SK-N-SH (cell line): Measurements from ENCODE around the gene PBX1. TPM values are rescaled to one million over a fixed set of nuclear protein-coding genes. Genes with fewer than 3 reads are reported as not detected.

ENCODE experiments used
- CTCF ChIA-PET: fragments of 300-600, 350-600 bp; formaldehyde crosslinking; extraction: SDS; loops from one replicate; lab custom pipeline; 2021; lab: Yijun Ruan, JAX
- POLR2A ChIA-PET: fragments of 350-600 bp; sonication (Branson Sonifier 250); formaldehyde crosslinking; extraction: SDS; loops from one replicate; lab custom pipeline; 2020; ENCODE audit warnings: antibody characterized with exemption, inconsistent platforms; lab: Yijun Ruan, JAX
- DNase-seq: peaks from one replicate; pipeline ENCODE4 v3.0.0; 2012
- H2AFZ ChIP-seq: fragments of 200-600 bp; sonication (generic); 2 replicates; pipeline ENCODE4 v1.8.1; 2016; ENCODE audit warnings: antibody characterized with exemption, mild to moderate bottlenecking, low read depth
- H3F3A ChIP-seq: fragments of 200-600 bp; sonication (generic); replicated peaks from 2 replicates; pipeline ENCODE3; 2016; ENCODE audit warnings: antibody characterized with exemption, mild to moderate bottlenecking; ENCODE audit not compliant: insufficient read depth
- H3K27ac ChIP-seq, 2 experiments: fragments of 200-500 bp in 1 of 2; fragments of 200-600 bp in 1 of 2; sonication (Bioruptor generic) in 1 of 2; sonication (generic), shearing (Covaris generic) in 1 of 2; 2 replicates each; pipeline versions ENCODE4 v1.5.1 to v1.6.1; 2014 to 2016; ENCODE audit warnings: low read depth in 2 of 2, inconsistent platforms in 1 of 2, low read length in 1 of 2, mild to moderate bottlenecking in 1 of 2, mixed read lengths in 1 of 2
- H3K27me3 ChIP-seq: fragments of 200-600 bp; sonication (generic), shearing (Covaris generic); 2 replicates; pipeline ENCODE4 v1.6.1; 2016; ENCODE audit warnings: mixed run types; ENCODE audit not compliant: insufficient read depth
- H3K36me3 ChIP-seq, 2 experiments: fragments of 200-500 bp in 1 of 2; fragments of 200-600 bp in 1 of 2; sonication (Bioruptor generic) in 1 of 2; sonication (generic) in 1 of 2; replicated peaks in 1 of 2; 2 replicates each; pipeline versions ENCODE3 to v1.5.1; 2014 to 2016; ENCODE audit warnings: low read length in 1 of 2, mild to moderate bottlenecking in 1 of 2; ENCODE audit not compliant: insufficient read depth in 2 of 2, control insufficient read depth in 1 of 2
- H3K4me1 ChIP-seq, 2 experiments: fragments of 200-500 bp in 1 of 2; fragments of 200-600 bp in 1 of 2; sonication (Bioruptor generic) in 1 of 2; sonication (generic), shearing (Covaris generic) in 1 of 2; 2 replicates each; pipeline versions ENCODE4 v1.5.1 to v1.6.1; 2014 to 2016; ENCODE audit warnings: low read depth in 1 of 2, low read length in 1 of 2, mixed run types in 1 of 2; ENCODE audit not compliant: insufficient read depth in 2 of 2, control insufficient read depth in 1 of 2
- H3K4me2 ChIP-seq: fragments of 200-600 bp; sonication (generic), shearing (Covaris generic); 2 replicates; pipeline ENCODE4 v1.6.1; 2017; ENCODE audit warnings: mixed run types
- H3K4me3 ChIP-seq, 2 experiments: fragments of 200-500 bp in 1 of 2; fragments of 200-600 bp in 1 of 2; sonication (Bioruptor generic) in 1 of 2; sonication (generic), shearing (Covaris generic) in 1 of 2; 2 replicates each; pipeline versions ENCODE4 v1.5.1 to v1.8.1; 2014 to 2016; ENCODE audit warnings: low read depth in 2 of 2, inconsistent platforms in 1 of 2, low read length in 1 of 2, mild to moderate bottlenecking in 1 of 2, mixed read lengths in 1 of 2, moderate library complexity in 1 of 2
- H3K79me2 ChIP-seq: fragments of 200-600 bp; sonication (generic); 2 replicates; pipeline ENCODE4 v1.8.1; 2017; ENCODE audit warnings: mild to moderate bottlenecking; ENCODE audit not compliant: insufficient read depth
- H3K9ac ChIP-seq: fragments of 200-600 bp; sonication (generic); 2 replicates; pipeline ENCODE4 v1.6.1; 2017; ENCODE audit warnings: mixed run types
- H3K9me2 ChIP-seq: fragments of 200-600 bp; sonication (generic); 2 replicates; pipeline ENCODE4 v1.6.1; 2017; ENCODE audit warnings: mixed run types
- H3K9me3 ChIP-seq: fragments of 200-600 bp; sonication (generic); 2 replicates; pipeline ENCODE4 v1.6.1; 2017; ENCODE audit warnings: mixed run types, mild to moderate bottlenecking, moderate library complexity
- H4K20me1 ChIP-seq: fragments of 200-600 bp; sonication (generic); 2 replicates; pipeline ENCODE4 v1.6.1; 2017; ENCODE audit warnings: mild to moderate bottlenecking, mixed run types; ENCODE audit not compliant: insufficient read depth
- ELF1 ChIP-seq: IDR thresholded peaks from 2 replicates; pipeline ENCODE4 v1.4.0; 2012
- EZH2phosphoT487 ChIP-seq: fragments of 200-600 bp; sonication (generic); IDR thresholded peaks from 2 replicates; pipeline ENCODE4 v1.6.1; 2017; ENCODE audit warnings: low read depth, mixed run types, mild to moderate bottlenecking, antibody characterized with exemption, moderate library complexity, borderline replicate concordance
- FOSL2 ChIP-seq: IDR thresholded peaks from 2 replicates; pipeline ENCODE4 v1.4.0; 2012; ENCODE audit warnings: low read depth, mild to moderate bottlenecking, moderate library complexity, borderline replicate concordance
- SIN3A ChIP-seq: IDR thresholded peaks from 2 replicates; pipeline ENCODE4 v1.6.1; 2012; ENCODE audit warnings: low read depth, mild to moderate bottlenecking, low read length, moderate library complexity, borderline replicate concordance
- SMC3 ChIP-seq: IDR thresholded peaks from 2 replicates; pipeline ENCODE4 v1.6.1; 2012; ENCODE audit warnings: low read depth, low read length, improper control_type of control experiment
- TAF1 ChIP-seq: IDR thresholded peaks from 2 replicates; pipeline ENCODE4 v1.6.1; 2012; ENCODE audit warnings: low read depth, mild to moderate bottlenecking, low read length, moderate library complexity, borderline replicate concordance
- YY1 ChIP-seq: IDR thresholded peaks from 2 replicates; pipeline ENCODE4 v1.4.0; 2012; ENCODE audit warnings: low read depth, mild to moderate bottlenecking
- WGBS: methylation state at CpG from one replicate; pipeline ENCODE4 v1.1.6; 2017; ENCODE audit warnings: low lambda C conversion rate; 5-methylcytosine and 5-hydroxymethylcytosine counted together
- polyA plus RNA-seq, 3 experiments: library from polyadenylated mRNA; depleted of rRNA; stranded (reverse); fragments of >200 nt; gene quantifications; 2 replicates each; pipeline ENCODE4 v1.2.3, GENCODE V29; 2012
- TF ChIP-seq, protein P1 (sequence below): IDR thresholded peaks from 2 replicates; pipeline ENCODE4; 2012
- TF ChIP-seq, protein P2 (sequence below): fragments of 150-350 bp; IDR thresholded peaks from 2 replicates; pipeline ENCODE4 v1.6.1; 2017; ENCODE audit warnings: antibody characterized with exemption, low read length, low read depth, borderline replicate concordance
- TF ChIP-seq, protein P3 (sequence below): fragments of 200-600 bp; sonication (generic); IDR thresholded peaks from 2 replicates; pipeline ENCODE4 v1.6.1; 2017; ENCODE audit warnings: antibody characterized with exemption, mild to moderate bottlenecking, moderate library complexity
- TF ChIP-seq, protein P4 (sequence below): IDR thresholded peaks from 2 replicates; pipeline ENCODE4 v1.6.1; 2012; ENCODE audit warnings: mild to moderate bottlenecking, low read depth, low read length, moderate library complexity

The PBX1 gene
- polyA plus RNA-seq, 1 of the 3 experiments (the other 2 are of a cell fraction): 27.0 TPM

DNA sequence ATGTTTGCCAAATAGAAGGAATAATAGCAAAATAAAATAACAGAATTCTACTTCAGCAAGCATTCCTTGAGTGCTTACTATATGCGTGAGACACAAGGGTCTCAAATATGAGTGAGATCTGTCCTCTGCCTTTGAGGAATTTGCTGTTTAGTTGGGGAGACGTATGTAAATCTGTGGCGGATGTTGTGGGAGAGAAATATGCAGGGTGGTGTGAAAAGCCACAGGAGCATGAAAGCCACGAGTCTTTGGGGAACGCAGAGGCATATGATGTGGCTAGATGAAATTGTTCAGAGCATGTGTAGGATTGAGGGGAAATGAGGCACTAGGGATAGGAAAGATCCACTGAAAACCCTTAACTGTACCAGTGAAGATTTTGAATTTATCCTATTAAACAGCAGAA is 244.4 kb downstream of the PBX1 start:
- ChIA-PET POLR2A (no interaction called here), CTCF (interaction anchor here (0.9 to 2.5 kb wide), 2 partner anchors 10 to 16 kb away, joined by 3 to 11 read pairs; no protein-coding TSS in a partner anchor)
- 94% methylated on average over 5 of the region's 5 CpGs for WGBS
- Histone ChIP-seq H3K27ac (no peak overlapping the region), H3K9me3 (no peaks in the 10 kb centered on the region), H2AFZ (no peak overlapping the region), H3K4me3 (no peak overlapping the region), H3K4me1 (peaks cover 0 to 6% of the 10 kb centered on the region in 2 experiments; a peak in 2 of 4 replicates), H4K20me1 (no peaks in the 10 kb centered on the region), H3K27me3 (no peaks in the 10 kb centered on the region), H3K36me3 (peaks cover 6 to 22% of the 10 kb centered on the region in 2 experiments), H3K9ac (no peak overlapping the region), H3K9me2 (no peaks in the 10 kb centered on the region), H3K4me2 (no peak overlapping the region), H3F3A (no peaks in the 10 kb centered on the region), H3K79me2 (no peaks in the 10 kb centered on the region)
- no peak for DNase-seq
- TF ChIP-seq EZH2phosphoT487 (no peak), SMC3 (no peak), ELF1 (no peak), YY1 (no peak), TAF1 (no peak), SIN3A (no peak), FOSL2 (no peak)
- TF ChIP-seq, protein P1, sequence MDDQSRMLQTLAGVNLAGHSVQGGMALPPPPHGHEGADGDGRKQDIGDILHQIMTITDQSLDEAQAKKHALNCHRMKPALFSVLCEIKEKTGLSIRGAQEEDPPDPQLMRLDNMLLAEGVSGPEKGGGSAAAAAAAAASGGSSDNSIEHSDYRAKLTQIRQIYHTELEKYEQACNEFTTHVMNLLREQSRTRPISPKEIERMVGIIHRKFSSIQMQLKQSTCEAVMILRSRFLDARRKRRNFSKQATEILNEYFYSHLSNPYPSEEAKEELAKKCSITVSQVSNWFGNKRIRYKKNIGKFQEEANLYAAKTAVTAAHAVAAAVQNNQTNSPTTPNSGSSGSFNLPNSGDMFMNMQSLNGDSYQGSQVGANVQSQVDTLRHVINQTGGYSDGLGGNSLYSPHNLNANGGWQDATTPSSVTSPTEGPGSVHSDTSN: no peak
- TF ChIP-seq, protein P2, sequence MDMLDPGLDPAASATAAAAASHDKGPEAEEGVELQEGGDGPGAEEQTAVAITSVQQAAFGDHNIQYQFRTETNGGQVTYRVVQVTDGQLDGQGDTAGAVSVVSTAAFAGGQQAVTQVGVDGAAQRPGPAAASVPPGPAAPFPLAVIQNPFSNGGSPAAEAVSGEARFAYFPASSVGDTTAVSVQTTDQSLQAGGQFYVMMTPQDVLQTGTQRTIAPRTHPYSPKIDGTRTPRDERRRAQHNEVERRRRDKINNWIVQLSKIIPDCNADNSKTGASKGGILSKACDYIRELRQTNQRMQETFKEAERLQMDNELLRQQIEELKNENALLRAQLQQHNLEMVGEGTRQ: no peak
- TF ChIP-seq, protein P3, sequence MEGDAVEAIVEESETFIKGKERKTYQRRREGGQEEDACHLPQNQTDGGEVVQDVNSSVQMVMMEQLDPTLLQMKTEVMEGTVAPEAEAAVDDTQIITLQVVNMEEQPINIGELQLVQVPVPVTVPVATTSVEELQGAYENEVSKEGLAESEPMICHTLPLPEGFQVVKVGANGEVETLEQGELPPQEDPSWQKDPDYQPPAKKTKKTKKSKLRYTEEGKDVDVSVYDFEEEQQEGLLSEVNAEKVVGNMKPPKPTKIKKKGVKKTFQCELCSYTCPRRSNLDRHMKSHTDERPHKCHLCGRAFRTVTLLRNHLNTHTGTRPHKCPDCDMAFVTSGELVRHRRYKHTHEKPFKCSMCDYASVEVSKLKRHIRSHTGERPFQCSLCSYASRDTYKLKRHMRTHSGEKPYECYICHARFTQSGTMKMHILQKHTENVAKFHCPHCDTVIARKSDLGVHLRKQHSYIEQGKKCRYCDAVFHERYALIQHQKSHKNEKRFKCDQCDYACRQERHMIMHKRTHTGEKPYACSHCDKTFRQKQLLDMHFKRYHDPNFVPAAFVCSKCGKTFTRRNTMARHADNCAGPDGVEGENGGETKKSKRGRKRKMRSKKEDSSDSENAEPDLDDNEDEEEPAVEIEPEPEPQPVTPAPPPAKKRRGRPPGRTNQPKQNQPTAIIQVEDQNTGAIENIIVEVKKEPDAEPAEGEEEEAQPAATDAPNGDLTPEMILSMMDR: no peak
- TF ChIP-seq, protein P4, sequence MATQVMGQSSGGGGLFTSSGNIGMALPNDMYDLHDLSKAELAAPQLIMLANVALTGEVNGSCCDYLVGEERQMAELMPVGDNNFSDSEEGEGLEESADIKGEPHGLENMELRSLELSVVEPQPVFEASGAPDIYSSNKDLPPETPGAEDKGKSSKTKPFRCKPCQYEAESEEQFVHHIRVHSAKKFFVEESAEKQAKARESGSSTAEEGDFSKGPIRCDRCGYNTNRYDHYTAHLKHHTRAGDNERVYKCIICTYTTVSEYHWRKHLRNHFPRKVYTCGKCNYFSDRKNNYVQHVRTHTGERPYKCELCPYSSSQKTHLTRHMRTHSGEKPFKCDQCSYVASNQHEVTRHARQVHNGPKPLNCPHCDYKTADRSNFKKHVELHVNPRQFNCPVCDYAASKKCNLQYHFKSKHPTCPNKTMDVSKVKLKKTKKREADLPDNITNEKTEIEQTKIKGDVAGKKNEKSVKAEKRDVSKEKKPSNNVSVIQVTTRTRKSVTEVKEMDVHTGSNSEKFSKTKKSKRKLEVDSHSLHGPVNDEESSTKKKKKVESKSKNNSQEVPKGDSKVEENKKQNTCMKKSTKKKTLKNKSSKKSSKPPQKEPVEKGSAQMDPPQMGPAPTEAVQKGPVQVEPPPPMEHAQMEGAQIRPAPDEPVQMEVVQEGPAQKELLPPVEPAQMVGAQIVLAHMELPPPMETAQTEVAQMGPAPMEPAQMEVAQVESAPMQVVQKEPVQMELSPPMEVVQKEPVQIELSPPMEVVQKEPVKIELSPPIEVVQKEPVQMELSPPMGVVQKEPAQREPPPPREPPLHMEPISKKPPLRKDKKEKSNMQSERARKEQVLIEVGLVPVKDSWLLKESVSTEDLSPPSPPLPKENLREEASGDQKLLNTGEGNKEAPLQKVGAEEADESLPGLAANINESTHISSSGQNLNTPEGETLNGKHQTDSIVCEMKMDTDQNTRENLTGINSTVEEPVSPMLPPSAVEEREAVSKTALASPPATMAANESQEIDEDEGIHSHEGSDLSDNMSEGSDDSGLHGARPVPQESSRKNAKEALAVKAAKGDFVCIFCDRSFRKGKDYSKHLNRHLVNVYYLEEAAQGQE: no peak
